ELF-1 (cell line): ENCODE data around the gene FRMD8.

Source experiments
- DNase-seq: peaks from one replicate; pipeline ENCODE4 v3.0.0-alpha.2; 2016; ENCODE audit warnings: low read depth, low spot score

Gene FRMD8

DNA sequence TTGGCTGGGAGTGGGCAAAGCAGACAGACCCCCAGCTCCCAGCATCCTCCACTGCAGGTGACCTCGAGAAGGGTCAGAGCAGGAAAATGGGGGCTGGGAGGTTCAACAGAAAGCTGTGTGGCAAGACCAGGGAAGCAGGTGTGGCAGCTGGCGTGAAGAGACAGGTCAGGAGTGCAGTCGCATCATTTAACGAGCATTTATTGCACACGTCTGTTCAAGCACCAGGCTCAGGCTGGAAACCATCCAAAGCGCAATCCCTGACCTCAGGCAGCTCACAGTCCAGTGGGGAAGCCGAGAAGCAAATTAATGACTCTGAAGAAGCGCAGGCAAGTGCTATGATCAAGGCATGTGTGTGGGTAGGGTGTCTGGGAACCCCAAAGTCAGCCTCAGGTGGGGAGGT lies 11.4 kb upstream of the FRMD8 start:
- no peak for DNase-seq

DNA sequence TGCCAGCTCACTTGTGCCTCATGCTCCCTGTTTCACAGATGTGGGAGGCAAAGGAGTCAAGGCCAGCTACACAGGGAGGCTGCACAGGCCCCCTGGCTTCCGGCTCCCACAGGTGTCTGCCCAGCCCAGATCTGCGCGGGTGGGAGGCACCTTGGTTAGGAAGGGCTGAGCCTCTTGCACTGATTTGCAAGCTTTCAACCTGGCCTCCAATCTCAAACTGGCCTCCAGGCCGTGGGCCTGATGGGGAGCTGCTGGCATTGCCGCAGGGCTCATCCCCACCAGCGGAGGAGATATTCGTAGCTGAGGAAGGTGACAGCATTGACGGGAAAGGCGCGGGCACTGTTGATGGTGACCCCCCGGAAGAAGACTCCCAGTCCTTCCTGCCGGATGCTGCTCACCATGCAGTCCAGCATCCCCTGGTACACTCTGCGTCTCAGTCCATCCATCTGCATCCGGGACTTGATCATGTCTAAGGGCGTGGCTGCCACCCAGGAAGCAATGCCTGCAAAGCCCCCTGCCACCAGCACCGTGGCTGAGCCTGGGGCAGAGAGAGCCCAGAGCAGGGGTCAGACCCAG lies 10.2 kb upstream of the FRMD8 start:
- no peak for DNase-seq

DNA sequence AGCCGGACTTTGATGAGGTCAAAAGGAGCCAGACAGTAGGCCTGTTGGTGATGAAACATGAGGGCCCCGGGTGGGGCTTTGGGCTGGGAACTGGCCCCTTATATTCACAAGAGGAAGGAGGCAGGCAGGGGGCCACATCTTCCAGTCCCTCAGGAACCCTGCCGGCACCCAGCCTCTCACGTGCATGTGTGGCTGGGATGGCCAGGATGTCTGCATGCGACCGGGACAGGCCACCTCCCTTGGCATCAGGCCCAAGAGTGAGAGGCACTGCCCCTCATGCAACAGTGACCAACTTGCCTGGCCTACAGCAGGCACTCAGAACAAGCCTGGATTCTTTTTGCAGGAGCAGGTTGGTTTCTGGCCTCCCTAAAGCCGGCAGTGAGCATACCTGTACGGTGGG lies 9.4 kb upstream of the FRMD8 start:
- DNase-seq, result no peak

DNA sequence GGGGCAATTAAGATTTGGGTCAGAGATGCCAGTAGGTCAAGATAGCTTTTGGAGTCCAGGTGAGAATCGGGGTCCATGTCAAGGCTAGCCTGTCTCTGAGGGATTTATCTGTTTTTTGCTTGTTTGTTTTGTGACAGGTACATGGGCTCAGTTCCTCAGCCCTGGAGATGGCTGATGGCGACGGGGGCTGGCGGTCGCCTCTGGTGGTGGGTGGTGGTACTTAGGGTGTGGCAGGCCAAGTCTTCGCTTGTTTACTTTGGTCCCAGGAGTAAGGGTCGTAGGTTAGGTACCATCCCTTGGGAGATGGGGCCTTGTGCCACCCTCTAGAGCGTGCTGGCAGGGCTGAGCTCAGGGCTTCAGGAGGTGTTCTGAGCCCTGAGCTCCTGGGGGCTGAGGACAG lies 8.7 kb upstream of the FRMD8 start:
- DNase-seq, result no peak

DNA sequence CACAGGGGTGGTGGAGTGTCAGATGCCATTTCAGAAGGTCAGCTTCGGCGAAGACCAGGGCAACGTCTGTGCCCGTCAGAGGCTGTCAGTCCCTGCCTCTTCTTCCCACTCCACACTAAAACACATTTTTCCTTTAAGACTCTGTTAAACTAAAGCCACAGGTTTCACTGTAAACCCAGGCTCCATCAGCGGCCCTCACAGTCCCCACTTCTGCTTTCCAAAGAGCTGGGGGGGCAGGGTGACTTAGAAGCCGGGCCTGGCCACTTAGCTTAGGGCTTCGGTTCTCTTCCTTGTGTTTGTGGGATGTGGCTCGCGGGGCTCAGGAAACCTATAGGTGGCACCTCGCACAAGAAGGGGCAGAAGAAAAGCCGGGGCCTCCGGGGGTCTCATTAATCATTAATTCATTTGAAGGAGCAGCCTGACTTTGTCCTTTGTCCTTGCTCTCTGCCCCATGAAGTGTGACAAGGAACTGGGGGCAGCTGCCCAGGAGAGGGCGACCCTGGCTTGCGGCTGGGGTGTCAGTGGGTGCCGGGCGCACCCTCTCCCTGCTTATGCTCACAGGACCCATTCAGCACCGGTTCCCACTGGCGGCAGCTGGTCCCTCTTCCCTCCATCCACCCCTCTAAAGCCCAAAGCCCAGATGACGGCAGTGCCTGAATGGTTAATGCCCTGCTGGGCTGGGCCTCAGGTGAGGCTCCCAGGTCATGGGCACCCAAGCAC lies 8.1 kb upstream of the FRMD8 start:
- DNase-seq, result no peak

DNA sequence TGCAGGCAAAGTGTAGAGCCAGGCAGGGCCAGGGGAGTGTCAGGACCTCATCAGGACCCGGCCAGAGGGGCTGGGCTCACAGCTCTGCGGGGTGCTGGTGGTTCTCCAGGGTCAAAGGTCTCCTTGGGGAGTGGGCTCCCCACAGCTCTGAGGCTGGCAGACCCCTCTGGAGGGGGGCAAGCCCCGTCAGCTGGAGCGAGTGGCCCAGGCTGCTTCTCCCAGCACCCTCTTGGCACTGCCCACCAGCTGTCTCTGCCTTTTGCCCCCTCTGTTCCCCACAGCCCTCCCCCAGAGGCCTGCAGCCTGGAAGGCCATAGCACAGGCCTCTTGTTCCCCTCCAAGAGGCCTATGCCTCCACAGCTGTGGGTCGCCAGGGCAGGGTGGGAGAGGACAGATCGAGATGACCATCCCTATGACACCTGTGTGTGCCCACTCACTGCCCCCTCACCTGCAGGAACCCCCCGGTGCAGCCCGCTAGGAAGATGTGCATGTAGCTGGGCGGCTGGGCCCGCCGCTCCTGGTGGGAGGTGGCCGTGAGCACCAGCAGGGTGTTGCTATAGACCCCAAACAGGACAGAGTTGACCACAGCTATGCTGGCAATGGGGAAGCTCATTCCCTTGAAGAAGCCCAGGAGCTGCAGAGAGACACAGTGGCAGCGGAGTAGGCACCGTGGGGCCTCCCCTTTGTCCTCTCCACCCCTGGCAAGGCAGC lies 7.4 kb upstream of the FRMD8 start:
- DNase-seq, result no peak

DNA sequence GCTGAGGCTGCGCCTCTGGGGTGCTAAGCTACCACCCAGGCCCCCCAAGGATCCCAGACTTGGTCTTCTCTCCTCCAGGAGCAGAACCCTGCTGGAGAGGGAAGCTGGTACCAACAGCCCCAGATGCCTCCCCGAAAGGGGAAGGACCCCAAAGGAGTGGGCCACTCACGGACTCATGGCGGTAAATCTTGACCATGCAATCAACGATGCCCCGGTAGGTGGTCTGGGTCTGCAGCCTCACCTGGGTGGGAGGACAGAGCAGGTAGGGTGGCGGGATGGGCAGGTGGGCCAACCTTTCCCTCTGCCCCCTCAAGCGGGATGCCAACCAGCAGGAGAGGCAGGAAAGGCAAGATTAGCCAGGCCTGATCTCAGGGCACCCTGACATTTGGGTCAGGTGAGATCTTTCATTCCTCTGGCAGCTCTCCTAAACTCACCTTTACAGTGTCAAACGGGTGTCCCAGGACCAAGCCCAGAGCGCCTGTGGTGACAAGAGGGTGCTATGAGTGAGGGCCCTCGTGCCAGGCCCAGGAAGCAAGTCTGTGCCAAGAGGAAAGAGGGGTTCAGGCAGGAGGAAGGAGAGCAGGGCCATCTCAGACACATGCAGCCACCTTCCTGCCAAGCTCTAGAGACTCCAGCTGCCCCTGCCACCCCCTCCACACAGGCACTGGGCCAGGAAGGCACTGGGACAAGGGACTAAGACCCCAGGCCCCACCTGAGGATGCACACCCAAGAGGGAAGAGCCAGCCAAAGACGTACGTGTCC lies 6.6 kb upstream of the FRMD8 start:
- no peak for DNase-seq

DNA sequence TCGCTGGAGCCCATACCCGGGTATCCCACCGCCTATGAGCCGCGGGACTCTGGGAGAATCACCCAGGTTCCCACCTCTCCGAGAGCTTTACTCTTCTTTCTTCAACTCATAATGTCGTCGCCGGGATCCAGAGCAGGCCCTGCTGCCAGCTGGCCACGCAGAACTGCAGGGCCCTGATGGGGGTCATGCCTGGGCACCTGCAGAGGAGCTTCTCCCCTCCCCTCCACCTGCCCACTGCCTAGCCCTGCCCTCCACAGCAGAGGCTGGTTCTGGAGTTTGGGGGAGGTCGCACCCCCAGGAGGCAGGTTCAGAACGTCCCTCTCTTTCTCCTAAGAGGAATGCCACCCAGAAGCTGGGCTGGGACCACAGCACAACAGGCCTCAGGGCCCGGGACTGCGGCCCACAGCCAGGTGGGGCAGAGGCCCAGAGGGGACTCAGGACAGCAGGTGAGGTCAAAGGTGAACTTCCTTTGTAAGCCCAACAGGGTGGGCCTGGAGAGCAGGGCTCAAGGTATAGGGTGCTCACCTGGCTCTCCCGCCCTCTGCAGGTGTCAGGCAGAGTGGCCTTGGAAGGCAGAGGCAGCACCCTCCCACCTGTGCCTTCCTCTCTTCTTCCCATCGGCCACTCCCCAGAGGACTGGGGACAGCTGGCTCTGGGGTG lies 5.8 kb upstream of the FRMD8 start:
- no peak for DNase-seq

DNA sequence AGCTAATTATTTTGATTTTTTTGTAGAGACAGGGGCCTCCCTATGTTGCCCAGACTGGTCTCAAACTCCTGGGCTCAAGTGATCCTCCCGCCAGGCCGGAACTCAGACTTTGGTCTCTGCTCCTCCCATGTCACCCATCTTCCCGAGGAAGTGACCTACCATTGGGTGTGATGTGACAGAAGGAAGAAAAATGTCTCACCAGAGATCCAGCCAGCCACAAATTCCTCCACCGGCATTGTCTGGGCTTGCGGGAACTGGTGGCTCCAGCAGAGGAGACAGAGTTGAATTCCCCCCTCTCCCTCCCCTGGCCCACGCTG lies 4.8 kb upstream of the FRMD8 start:
- DNase-seq, result no peak

DNA sequence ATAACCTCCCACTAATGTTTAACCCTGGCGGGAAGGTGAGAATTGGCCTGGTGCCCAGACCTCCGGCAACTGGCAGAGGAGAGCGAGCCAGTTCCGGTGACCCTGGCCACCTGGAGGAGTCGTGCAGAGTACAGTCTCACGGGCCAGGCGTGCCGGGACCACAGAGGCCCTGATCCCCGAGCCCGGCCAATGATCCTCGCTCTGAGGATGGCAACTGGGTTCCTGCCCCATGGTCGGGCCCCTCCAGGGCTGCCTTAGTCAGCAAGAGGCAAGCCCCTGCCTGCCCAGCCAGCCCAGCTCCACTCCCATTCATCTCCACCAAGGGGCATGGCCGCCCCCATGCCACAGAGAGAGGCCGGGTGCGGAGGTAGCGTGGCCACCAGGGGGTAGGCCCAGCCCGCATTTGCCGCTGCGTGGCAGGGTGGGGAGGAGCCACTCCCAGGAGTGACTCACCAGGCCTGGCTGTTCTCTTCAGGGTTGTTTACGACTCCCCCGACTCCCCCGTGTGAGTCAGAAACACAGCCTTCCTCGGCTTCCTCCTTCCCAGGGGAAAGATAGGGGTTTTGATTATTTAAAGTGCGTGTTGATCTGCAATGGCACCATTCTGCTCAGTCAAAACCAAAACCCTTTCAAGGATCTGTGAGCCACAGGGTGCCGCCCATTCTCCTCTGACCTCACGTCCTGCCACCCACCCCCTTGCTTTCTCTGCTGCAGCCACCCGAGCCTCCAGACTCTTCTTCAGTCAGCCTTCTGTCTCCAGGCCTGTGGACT lies 4.2 kb upstream of the FRMD8 start, which contains the start of gene SLC25A45:
Gene SLC25A45, minus strand, starts transcription at position 614 of the 771 bp plus-strand sequence. CDS start 695 bp downstream, outside the sequence.
- DNase-seq, result peak; percentile 93

DNA sequence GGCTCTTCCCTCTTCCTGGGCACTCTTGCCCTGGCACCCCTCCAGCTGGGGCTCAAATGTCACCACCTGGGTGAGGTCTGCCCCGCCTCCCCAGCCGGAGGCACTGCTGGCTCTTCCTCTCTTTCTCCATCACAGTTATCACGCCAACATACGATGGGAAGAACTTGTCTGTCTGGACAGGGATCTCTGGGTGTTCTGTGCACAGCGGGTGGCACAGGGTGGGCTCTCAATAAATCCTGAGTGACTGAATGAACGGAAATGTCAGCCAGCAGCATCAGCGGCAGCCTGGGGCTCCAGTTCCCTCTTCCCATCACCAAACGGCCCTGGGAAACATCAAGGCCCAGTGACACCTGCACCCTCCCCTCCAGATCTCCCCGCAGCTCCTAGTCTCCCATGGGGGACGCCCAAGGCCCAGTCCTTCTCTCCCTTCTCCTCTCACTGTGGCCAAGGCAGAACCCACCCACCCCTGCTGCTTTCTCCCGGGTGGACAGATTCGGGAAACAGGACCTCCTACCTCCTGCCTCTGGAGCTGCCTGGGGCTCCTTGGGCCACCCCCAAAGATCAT lies 3.6 kb upstream of the FRMD8 start:
- no peak for DNase-seq

DNA sequence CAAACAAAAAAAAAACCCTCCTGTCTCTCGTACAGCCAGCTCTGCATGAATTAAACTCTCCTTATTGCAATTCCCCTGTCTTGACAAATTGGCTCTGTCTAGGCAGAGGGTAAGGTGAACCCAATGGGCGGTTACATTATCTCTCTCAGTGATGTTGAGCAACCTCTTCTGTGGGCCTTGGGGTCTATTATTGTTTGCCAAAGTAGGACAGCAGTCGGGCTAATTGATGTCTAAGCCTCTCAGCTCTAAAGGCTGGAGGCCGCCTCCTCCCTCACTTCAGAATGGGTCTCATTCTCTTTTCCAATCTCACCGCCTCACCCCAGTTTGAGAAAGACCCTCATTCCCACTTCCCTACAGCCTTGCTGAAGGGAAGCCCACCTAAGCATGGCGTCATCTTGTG lies 2.7 kb upstream of the FRMD8 start:
- no peak for DNase-seq

DNA sequence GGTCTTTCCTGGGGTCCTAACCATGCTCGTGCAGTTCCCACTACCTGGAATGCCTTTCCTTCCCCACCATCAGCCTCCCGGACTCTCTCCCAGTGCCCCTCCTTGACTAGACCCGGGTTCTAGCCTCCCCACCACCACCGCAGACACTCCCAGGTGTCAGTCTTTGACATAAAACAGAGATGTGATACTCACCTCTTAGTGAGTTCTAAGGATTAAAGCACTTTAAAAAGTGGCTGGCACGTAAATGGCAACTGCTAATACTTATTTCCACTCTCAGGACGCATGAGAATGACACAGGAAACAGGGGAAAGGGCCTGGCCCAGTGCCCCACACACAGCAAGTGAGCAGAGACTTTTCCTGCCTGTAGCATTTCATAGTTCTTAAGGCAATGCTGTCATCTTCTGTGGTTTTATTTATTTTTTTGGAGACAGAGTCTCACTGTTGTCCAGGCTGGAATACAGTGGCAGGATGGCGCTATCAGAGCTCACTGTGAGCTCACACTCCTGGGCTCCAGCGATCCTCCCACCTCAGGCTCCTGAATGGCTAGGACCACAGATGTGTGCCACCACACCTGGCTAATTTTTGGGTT lies 2.0 kb upstream of the FRMD8 start:
- DNase-seq, result no peak

DNA sequence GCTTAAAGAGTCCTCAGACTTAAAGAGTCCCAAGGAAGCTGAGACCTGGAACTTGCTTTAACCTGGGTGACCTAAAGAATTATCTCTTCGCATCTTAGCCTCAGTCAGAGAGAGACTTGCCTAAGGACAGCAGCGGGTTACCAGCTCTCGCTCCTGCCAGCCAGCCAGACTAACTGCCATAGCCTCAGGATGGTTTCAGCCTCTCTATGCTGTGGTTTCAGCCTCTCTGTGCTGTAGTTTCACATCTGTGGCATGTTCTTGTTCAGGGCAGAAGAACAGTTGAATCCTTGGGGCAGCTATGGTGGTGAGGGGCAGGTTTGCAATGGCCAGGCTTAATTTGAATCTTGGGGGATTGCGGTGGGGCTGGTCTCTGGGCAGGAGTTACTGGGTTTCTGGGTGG lies 2.3 kb downstream of the FRMD8 start:
- no peak for DNase-seq

DNA sequence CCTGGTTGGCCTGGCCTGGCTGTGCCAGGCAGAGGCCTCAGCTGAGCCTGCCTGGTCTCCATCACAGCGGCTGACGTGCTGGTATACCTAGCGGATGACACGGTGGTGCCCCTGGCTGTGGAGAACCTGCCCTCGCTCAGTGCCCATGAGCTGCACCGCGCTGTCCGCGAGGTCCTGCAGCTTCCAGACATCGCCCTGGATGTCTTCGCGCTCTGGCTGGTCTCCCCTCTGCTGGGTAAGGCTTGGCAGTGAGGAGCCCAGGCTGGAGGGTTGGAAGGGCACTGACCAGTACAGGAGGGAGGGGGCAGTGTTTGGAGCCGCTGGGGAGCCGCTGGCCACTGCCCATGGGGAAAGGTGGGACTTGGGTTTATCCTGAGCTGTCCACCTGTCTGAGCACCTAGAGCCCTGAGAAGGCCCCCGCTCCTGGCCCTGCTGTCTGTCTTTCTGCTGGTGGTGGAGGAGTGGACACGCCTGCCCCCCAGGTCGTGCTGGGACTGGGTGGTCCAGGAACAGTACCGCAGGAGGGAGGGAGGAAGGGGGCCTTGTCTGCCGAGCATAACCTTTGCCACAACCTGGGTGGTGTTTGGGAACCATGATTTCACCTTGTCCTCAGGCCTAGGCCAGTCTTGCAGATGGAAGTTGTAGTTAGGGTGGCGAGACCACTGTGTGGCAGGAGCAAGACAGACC lies 3.0 kb downstream of the FRMD8 start:
- DNase-seq, result no peak

DNA sequence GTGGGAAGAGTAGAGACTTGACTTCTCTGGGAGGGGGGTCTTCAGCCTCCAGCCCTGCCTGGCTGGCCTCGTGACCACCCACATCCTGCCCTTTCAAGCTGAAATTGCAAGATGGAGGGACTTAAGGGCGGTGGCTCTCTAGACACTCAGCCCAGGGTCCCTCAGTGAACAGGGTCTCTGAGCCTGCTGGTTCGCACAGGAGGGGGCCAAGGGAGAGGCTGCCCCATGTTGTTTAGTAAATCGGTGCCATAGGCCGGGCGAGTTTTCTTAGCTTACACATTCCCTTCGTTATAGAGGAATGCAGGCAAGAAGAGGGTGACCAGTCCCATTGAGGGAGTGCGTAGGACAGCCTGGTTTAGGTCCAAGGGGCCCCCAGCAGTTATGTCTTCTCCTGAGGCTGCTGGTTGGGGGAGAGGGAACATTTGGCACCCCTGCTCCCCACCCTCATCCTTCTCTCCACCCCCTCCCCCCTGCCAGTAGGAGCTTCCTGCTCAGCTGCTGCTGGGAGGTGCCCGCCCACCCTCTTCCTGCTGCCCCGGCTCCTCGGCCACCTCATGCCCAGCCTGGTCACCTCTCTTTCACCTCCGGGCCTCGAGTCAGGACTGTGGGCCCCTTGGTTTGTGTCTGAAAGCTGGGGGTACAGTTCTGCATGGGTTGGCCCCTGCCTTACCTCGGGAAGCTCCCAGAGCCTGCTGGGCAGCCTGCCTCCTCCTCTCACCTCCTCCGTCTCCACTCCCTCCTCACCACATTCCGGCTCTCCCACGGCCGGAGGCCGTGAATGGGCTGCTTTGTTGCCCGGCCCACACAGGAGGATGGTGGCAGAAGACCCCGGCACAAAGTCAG lies 3.9 kb downstream of the FRMD8 start:
- no peak for DNase-seq

DNA sequence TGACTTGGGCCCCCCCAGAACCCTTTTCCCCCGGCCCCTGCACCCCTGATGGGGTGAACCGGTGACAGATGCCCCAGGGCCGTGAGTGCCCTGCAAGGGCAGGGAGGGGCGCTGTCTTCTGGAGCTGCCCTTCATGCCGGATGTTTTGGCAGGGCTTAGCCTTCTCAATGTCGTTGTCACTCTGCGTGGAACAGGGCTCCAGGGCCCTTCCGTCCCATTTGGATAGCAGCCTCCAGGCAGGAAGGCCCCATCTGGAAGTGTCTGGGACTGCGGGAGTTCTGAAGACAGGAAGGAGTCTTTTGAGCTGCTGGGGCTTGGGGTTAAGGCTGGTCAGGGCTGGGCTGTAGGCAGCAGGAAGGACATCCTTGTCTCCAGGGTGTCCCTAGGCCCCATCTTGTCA lies 4.6 kb downstream of the FRMD8 start:
- DNase-seq, result peak; percentile 50

DNA sequence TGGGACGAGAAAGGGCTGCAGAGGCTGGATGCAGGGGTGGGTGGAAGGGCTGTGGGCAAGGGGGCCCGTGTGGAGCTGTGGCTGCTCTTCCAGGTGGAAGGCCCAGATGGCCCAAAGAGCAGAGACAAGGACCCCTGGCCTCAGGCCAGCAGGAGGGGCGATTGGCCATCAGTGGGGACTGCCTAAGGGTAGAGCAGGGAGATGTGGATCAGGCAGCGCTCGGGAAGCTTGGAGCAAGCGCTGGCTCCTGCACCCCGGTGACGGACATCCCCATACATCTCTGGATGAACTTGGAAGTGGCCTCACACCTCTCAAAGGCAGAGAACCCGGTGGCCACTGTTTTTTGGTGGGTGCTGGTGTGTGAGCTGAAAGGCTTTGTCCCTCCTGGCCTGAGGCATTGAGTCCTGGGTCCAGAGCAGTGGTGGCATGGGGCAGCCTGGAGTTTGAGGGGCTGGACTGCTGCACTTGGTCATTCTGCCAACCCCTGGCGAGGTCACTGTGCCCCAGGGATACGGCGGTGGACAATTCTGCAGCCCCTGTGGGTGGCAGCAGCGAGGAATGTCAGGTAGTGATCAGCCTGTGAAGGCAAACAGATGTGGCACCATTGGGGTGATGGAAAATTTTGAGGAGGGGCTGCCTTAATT lies 5.9 kb downstream of the FRMD8 start:
- DNase-seq, result no peak
